ENCODE data around the gene PIK3CG.

- TF ChIP-seq, protein P1, sequence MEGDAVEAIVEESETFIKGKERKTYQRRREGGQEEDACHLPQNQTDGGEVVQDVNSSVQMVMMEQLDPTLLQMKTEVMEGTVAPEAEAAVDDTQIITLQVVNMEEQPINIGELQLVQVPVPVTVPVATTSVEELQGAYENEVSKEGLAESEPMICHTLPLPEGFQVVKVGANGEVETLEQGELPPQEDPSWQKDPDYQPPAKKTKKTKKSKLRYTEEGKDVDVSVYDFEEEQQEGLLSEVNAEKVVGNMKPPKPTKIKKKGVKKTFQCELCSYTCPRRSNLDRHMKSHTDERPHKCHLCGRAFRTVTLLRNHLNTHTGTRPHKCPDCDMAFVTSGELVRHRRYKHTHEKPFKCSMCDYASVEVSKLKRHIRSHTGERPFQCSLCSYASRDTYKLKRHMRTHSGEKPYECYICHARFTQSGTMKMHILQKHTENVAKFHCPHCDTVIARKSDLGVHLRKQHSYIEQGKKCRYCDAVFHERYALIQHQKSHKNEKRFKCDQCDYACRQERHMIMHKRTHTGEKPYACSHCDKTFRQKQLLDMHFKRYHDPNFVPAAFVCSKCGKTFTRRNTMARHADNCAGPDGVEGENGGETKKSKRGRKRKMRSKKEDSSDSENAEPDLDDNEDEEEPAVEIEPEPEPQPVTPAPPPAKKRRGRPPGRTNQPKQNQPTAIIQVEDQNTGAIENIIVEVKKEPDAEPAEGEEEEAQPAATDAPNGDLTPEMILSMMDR (IDR thresholded peaks at IDR 0.05): no peak
- TF ChIP-seq POLR2AphosphoS5 (IDR thresholded peaks at IDR 0.05): no peak
Observed at GRCh38 chr7:106848049-106848448, 17.0 kb upstream of the PIK3CG start.
